ENCODE results near the gene AJAP1. TPM values are rescaled to one million over a fixed set of nuclear protein-coding genes. Genes with fewer than 3 reads are reported as not detected.
"Not testable (repeated sequence)": the region's sequence is repeated elsewhere in the genome, so short reads cannot be mapped to it uniquely, and the experiment has no call there.

The AJAP1 gene
- total RNA-seq, 1 donor from 2014 or later, result 0.17 TPM

DNA sequence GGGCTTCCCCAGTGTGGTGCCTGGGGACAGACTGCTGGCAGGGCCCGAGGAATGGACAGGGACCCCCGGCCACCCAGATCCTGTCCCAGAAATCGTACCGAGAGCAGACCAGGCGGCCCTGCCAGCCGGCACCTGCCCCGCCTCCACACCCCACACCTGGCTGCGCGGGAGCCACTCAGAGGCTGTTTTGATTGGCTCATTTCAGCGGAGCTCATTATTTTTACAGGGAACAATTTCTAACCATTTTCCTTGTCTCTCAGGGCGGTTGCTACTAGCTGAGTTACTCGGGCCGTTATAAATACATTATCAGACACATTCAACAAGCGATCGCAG is 39.3 kb upstream of the AJAP1 start:
- DNase-seq (ENCODE audit: low read depth), result no peak
- TF ChIP-seq, protein P1, sequence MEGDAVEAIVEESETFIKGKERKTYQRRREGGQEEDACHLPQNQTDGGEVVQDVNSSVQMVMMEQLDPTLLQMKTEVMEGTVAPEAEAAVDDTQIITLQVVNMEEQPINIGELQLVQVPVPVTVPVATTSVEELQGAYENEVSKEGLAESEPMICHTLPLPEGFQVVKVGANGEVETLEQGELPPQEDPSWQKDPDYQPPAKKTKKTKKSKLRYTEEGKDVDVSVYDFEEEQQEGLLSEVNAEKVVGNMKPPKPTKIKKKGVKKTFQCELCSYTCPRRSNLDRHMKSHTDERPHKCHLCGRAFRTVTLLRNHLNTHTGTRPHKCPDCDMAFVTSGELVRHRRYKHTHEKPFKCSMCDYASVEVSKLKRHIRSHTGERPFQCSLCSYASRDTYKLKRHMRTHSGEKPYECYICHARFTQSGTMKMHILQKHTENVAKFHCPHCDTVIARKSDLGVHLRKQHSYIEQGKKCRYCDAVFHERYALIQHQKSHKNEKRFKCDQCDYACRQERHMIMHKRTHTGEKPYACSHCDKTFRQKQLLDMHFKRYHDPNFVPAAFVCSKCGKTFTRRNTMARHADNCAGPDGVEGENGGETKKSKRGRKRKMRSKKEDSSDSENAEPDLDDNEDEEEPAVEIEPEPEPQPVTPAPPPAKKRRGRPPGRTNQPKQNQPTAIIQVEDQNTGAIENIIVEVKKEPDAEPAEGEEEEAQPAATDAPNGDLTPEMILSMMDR (conservative IDR thresholded peaks at IDR 0.05; ENCODE audit: low read depth, low read length), result no peak
- H3K4me3 ChIP-seq (ENCODE audit: low read depth, low read length), result no peak overlapping the region

DNA sequence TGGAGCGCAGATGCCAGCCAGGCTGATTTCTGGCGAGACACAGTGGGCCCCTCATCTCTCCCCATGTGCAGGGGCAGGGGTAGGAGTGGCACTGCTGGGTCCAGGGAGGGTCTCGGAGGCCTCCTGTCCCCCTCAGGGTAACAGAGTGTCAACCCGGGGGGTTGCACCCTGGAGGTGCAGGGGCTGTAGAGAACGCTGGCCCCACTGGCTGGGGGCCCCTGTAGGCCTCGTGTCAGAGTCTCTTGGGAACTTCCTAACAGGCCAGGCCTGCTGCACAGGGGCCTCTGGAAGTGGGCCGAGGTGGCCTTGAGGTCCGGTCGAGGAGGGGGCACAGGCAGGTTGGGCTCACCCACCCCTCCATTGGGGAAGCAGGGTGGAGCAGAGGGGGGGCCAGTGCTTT is 38.9 kb upstream of the AJAP1 start:
- TF ChIP-seq, protein P1 (conservative IDR thresholded peaks at IDR 0.05; ENCODE audit: low read depth, low read length), result no peak
- DNase-seq (ENCODE audit: low read depth), result no peak
- no peak overlapping the region for H3K4me3 ChIP-seq (ENCODE audit: low read depth, low read length)

DNA sequence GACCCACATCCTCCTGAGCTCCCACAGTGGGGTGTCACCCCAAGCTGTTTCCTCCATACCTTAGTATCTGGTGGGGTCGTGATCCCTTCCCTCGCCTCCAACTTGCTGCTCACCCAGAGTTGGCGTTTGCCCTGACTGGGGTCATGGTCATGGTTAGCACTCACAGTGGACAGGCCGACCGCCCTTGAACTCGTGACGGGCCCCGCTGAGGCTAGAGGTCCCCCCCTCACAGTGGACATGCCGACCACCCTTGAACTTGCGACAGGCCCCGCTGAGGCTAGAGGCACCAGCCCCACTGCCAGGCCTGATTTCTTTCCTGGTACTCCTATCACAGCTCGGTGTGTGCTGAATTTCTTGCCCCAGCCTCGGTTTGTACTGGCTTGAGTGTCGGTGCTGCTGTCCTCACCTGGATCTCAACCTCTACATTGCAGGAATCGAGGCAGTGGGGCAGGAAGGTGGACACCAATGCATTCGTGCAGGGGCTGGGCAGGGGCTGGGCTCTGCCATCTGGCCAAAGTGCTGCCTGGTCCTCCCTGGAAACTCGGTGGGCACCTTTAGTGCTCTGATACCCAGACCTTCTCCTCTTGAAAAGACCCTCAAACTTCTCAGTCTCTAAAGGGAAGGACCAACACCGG is 37.5 kb upstream of the AJAP1 start:
- TF ChIP-seq, protein P1 (conservative IDR thresholded peaks at IDR 0.05; ENCODE audit: low read depth, low read length), result no peak
- no peak for DNase-seq (ENCODE audit: low read depth)
- no peak overlapping the region for H3K4me3 ChIP-seq (ENCODE audit: low read depth, low read length)

DNA sequence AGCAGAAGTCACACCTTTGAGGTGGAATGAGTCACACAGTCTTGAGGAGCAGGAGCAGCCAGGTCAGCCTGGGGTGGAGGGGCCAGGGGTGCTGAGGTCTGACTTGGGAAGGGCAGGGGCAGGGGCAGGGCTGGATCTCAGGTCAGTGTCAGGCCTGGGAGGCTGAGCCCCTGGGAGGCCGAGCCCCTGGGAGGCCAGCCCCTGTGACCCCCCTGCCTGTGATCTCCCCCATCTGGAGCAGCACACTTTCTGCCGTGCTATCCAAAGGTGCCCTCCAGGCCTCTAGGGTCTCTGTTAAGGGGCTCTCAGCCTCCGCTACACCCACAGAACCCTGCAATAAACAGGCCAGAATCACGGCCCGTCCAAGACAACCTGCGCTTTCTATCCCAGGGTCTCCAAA is 36.9 kb upstream of the AJAP1 start:
- TF ChIP-seq, protein P1 (conservative IDR thresholded peaks at IDR 0.05; ENCODE audit: low read depth, low read length), result no peak
- no peak overlapping the region for H3K4me3 ChIP-seq (ENCODE audit: low read depth, low read length)
- DNase-seq (ENCODE audit: low read depth), result no peak

DNA sequence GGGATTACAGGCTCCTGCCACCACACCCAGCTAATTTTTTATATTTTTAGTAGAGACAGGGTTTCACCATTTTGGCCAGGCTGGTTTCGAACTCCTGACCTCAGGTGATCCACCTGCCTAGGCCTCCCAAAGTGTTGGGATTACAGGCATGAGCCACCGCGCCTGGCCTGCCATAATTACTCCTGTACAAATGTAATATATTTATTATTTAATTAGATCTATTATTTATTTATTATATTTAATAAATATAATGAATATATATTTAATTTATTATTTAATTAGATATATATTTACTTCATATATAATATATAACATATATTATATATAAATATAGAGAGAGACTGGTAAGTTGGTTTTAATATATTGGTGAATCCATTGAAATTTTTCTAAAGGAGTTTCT is 35.6 kb upstream of the AJAP1 start:
- not testable (repeated sequence) for DNase-seq (ENCODE audit: low read depth); H3K4me3 ChIP-seq (ENCODE audit: low read depth, low read length)

DNA sequence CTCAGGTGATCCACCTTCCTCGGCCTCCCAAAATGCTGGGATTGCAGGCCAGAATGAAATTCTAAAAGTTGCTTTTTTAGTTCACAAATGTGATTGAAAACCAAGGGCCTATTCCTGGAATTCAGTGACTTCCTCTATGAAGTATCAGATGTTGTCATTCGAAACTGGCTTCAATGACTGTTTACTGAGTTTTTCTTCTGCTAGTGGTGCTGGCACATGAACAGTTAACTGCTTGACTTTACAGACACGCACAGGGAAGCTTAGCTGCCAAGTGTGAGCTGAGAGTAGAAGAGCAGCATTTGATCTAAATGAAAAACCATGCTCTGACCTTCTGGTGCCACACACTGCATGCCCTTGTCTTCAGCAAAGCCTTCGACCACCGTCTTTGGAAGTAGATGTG is 32.8 kb upstream of the AJAP1 start:
- no peak overlapping the region for H3K4me3 ChIP-seq (ENCODE audit: low read depth, low read length)
- DNase-seq (ENCODE audit: low read depth), result no peak
- TF ChIP-seq, protein P1 (conservative IDR thresholded peaks at IDR 0.05; ENCODE audit: low read depth, low read length), result no peak

DNA sequence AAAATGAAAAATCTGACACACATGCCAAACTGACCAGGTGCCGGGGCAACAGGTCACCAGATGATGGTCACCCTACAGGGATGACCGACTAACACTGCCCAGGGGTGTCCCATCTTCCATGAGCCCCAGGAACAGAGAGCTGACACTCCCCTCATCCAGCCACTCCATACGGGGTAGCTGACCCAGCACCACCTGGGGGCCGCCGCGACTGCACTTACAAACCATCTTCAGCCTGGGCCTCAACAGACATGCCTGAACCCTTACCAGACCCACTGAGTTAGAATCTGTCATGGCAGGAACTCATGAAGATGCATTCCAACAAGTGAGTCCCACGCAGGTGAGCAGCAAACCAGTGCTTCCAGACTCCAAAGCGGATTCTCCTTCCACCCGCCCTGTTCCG is 31.6 kb upstream of the AJAP1 start:
- TF ChIP-seq, protein P1 (conservative IDR thresholded peaks at IDR 0.05; ENCODE audit: low read depth, low read length), result no peak
- no peak for DNase-seq (ENCODE audit: low read depth)
- no peak overlapping the region for H3K4me3 ChIP-seq (ENCODE audit: low read depth, low read length)
